Activated CD4-positive, alpha-beta T cell treated with anti-CD3 and anti-CD28 coated beads for 48 hours (primary cell): ENCODE data around the gene SLC4A2.

Source experiments
- DNase-seq: peaks from one replicate; pipeline ENCODE4 v3.0.0-alpha.2; 2020

The SLC4A2 gene

DNA sequence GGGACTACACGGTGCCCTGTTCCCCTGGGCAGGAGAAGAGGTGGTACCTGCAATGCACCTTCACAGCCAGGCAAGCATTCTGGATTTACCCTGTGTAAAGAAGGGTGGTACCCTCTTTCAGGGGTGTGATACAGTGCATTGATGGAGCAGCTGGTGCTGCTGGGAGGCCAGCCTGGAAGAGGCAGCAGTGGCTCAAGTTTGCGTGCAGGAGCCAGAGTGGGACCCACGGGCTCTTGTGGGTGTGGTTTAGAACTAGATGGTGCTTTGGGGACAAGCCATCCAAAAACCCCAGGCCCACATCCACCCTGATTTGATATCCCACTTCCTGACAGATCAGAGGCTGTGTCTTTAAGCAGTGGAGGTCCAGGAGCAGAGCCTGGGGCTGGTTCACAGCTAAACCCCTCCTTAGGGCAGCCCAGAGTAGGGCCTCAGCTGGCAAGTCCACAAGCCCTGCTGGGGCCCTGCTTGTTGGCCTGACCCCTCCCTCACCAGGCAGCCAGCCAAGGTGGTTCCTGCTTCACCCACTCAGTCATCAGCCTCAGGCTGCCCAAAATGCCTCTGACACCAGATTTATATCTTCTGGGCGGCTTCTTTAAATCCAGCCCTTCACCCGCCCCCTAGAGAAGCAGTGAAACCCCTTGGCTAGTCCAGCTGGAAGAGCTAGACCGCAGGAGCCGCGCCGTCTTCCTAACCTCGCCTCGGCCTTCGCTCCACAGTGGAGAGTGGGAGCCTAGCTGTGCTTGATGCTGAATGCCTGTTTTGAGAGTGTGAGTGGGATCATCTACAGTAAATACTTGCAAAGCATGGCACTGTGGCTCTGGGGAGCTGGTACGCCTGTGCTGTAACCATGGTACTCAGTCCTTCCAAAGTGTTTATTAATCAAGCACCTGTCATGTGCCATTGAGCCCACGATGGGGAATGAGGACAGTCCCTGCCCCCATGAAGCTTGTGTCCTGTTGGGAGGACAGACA is 12.5 kb upstream of the SLC4A2 start:
- DNase-seq = no peak

GRCh38 chr7:151047976-151048815 is 11.2 kb upstream of the SLC4A2 start, which contains the start of gene ASIC3:
ASIC3 (plus strand) TSS chr7:151048531; CDS start chr7:151048886, 355 bp downstream.
- DNase-seq = no peak

GRCh38 chr7:151048911-151049463 is 10.4 kb upstream of the SLC4A2 start:
- DNase-seq = no peak

GRCh38 chr7:151051108-151051507 is 8.3 kb upstream of the SLC4A2 start:
- DNase-seq = peak; percentile 70

DNA sequence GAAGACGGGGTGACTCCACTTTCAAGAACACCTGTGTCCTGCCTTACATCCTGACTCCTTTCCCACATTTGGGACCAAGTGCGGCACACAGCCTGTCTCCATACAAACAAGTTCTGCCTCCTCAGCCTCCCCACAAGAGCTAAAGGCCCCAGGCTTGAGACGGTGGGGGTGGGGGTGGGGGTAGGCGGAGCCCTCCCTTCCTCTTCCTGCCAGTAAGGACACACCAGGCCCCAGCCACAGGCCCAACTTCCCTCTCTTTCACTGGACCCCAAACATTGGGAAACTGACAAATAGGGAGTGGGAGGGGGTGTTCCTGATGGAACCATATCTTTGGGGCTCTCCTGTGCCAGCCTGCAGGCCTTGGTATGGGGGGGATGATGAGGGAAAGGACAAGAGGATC is 6.3 kb upstream of the SLC4A2 start:
- DNase-seq = no peak

DNA sequence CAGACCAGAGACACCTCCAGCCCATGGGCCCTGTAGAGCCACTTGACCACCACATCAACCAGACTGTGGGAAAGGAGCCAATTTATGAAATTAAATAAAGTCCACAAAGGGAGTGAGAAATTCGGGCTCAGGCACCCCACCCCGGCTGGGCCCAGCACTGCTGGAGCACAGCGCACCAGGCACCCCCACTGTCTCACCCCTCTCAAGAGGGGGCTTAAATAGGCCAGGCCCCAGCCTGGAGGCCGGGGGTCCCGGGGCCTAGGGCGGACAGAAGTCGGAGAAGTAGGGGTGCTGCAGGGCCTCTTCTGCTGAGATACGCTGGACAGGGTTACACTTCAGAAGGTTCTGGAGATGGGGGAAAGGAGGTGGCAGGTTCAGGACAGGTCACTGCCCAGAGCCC is 5.6 kb upstream of the SLC4A2 start:
- DNase-seq = no peak

DNA sequence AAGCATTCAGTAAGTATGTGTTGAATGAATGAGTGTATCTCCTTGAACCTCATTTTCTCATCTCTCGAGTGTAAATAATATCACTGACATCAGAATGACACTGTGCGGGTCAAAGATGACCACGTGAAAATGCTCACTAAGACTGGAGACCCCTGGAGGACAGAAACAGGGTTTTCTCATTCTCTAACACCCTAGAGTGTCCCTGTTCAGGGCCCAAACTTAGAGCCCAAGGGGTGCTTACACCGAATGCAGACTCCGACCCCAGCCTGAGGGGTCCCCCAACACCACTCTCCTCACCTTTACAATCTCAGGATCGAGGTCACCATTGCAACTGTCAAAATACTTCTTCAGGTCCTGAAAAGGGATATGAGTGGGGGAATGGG is 3.1 kb upstream of the SLC4A2 start:
- DNase-seq = no peak

DNA sequence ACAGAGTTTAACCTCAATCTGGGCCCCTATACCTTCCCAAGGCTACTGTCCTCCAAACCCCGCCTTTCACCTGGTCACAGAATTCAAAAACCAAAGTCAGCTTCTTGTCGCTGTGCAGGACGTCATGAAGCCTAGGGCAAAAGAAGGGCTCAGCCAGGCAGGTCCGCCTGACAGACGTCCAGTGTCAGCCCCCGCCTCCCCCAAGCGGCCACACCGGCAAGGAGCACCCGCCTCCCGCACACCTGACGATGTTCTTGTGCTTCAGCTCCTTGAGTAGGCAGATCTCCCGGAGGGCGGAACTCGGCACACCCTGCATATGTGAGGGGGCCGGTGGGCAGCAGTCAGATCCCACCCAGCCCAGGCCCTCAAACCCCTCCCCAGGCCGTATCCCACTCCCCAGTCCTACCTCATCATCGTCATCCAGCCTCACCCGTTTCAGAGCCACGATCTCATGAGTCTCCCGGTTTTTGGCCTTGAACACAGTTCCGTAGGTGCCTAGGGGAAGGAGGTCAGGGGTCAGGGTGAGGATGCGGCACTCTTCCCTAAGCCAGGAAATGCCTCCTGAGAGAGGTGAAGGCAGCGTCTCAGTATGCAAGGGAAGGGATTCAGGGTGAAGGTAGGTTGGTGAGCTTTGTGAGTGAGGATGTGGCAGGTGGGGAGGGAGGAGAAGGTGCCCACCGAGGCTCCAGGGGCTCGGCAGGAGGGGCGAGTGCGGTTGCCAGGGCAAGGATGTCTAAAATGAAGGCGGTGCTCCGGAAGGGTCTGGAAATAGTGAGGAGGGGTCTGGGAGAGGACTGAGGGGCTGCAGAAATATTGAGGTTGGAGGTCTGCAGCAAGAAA is 2.5 kb upstream of the SLC4A2 start:
- no peak for DNase-seq

GRCh38 chr7:151057506-151057988 is 1.8 kb upstream of the SLC4A2 start, which contains the start of gene CDK5:
CDK5 (minus strand) TSS chr7:151057897; CDS start chr7:151057848, 49 bp downstream.
- no peak for DNase-seq

GRCh38 chr7:151057989-151058780 is 1.2 kb upstream of the SLC4A2 start:
- peak; percentile 98 for DNase-seq

DNA sequence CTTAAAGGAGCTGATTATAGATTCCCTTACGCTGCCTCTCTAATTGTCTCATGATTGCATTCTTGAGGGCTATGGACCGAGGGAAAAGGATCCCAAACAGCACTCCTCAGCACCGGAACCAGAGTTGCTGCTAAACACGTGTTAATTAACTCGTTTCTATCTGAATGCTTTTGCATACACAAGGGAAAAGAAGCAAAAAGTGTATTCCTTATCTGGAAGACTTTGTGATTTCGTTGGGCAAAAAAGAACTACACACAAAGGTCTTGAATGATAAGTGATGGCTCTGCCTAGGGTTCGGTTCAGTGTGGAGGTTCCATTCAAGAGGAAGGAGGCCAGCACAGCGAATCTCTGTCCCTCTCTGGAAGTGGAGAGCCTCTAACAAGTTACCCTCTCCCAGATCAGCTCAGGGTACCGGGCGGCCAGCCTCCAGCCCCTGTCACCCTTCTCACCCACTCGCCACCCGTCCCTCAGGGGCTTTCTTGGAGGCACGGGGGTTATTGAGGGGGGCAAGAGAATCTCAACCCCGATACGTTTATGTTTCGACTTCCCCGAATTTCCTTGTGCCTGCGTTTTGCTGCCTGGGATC is 515 bp upstream of the SLC4A2 start:
- DNase-seq = peak; percentile 30

- DNase-seq = no peak
Measured at GRCh38 chr7:151060113-151060415, 675 bp downstream of the SLC4A2 start.

GRCh38 chr7:151060416-151061212 is 1.2 kb downstream of the SLC4A2 start:
- peak; percentile 29 for DNase-seq

DNA sequence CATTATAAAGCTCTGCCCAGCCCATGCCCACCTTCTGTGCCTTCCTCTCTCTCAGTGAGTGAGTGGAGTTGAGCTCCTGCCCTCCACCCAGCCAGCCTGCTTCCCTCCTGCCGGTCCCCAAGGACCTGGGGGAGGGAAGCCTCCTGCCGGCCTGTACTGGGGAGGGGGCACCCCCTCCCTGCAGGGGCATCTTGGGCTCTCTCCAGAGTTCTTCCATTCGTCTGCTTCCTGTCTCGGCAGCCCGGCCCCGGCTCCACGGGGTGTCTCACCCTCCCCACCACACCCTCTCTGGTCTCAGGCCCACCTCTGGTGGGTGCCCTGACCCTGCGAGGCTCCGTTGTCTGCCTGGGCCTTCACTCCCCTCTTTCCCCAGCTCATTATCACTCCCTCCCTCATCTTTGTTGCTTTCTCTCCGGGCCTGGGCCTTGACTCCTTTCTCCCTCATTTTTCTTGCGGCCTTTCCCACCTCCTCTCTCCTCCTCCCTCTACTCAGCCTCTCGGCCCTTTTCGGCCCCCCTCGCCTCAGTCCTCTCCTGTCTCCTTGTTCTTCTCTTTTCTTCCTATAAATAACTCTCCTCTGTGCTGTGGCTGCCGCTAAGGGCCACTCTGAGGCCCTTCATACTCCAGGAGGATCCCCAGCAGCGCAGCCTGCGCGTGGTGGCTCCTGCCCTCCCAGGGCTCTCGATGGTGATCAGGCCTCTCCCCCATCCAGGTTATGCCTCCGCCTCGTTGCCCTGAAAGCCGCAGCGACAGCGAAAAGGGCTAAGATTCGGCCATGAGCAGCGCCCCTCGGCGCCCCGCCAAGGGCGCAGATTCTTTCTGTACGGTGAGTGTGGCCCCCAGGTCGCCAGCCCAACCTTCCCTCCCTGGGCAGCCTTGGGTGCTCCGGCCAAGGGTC is 2.1 kb downstream of the SLC4A2 start:
- DNase-seq = no peak

DNA sequence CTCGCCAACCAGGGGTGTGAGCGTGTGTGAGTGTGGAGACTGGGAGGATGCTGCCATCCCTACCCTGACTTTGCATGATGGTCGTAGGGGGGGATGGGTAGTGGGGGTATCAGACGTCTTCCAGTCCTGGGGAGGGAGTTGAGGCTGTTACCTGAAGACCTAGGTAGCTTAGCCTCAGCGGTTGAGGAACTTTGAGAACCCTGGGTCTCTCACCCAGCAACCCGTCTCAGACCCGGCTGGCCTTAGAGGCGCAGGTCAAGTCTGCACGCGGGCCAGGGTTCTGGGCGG is 2.7 kb downstream of the SLC4A2 start:
- DNase-seq = no peak

- DNase-seq = no peak
Measured at GRCh38 chr7:151062399-151063211, 3.2 kb downstream of the SLC4A2 start.

- no peak for DNase-seq
Measured at GRCh38 chr7:151063212-151063561, 3.8 kb downstream of the SLC4A2 start.

- DNase-seq = no peak
Measured at GRCh38 chr7:151064454-151064853, 5.1 kb downstream of the SLC4A2 start.

DNA sequence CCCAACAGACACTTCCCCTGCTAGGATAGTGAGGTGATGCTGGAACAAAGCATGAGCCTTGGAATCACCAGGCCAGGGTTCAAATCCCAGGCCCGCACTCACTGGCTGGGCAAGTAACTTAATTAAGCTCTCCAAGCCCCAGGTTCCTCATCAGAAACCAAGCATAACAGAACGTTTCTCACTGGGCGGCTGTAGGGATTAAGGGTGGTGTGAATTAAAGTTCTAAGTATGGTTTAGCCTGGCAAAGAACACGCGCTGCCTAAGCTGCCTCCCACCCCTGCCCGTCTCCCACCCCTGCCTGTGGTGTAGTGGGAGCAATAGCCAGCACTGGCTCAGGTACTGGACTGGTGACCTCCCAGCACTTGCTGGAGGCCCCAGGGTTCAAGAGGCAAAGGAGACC is 5.6 kb downstream of the SLC4A2 start:
- no peak for DNase-seq
